Mesothelial cell of epicardium (in vitro differentiated cells): Measurements from ENCODE around the gene XCR1. TPM values are rescaled to one million over a fixed set of nuclear protein-coding genes. Genes with fewer than 3 reads are reported as not detected.

ENCODE experiments used
- DNase-seq, 2 experiments: peaks; one replicate each; pipeline ENCODE4 v3.0.0; 2021; ENCODE audit warnings: low spot score in 2 of 2; ENCODE audit not compliant: unreplicated experiment in 2 of 2
- H3K27ac Mint-ChIP-seq: 2 replicates; pipeline ENCODE4 v1.8.0; 2021; ENCODE audit warnings: mixed read lengths
- H3K27me3 Mint-ChIP-seq: 2 replicates; pipeline ENCODE4 v1.8.0; 2021; ENCODE audit warnings: low read depth, mixed read lengths
- H3K36me3 Mint-ChIP-seq: 2 replicates; pipeline ENCODE4 v1.8.0; 2021; ENCODE audit warnings: mixed read lengths
- H3K4me1 Mint-ChIP-seq: 2 replicates; pipeline ENCODE4 v1.8.0; 2021; ENCODE audit warnings: mixed read lengths
- H3K4me3 Mint-ChIP-seq: 2 replicates; pipeline ENCODE4 v1.8.0; 2021; ENCODE audit warnings: mild to moderate bottlenecking, moderate library complexity, mixed read lengths
- H3K9me3 Mint-ChIP-seq: 2 replicates; pipeline ENCODE4 v1.8.0; 2021; ENCODE audit warnings: mixed read lengths
- total RNA-seq: library from RNA; stranded (reverse); gene quantifications from 3 replicates; pipeline ENCODE4 v1.2.1, GENCODE V29; 2021
- TF ChIP-seq, protein P1 (sequence below): fragments of 200-600 bp; sonication (generic); IDR thresholded peaks from one replicate; pipeline ENCODE4 v1.5.0; 2021; ENCODE audit warnings: antibody characterized with exemption; ENCODE audit not compliant: unreplicated experiment

The XCR1 gene
- total RNA-seq, 1 donor from 2014 or later = not detected

DNA sequence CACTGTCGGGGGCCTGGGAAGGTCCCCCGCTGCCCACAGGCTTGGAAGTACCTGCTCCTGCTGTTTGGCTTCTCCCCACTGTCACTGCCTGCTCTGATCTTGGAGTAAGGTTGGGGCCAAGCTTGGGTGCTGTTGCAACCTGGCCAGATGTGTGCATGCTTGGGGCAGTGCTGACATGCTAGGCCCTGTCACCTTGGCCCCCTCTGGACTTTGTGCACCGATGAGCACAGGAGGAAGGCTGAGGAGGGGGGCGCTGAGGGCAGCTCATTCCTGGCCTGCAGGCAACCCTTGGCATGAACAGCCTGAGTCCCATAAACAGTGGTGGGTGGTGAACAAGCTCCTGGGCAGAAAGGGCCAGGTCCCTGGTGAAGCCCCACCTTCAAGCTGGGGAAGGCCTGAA is 4.0 kb upstream of the XCR1 start:
- H3K4me1 Mint-ChIP-seq = no peaks in the 10 kb centered on the region
- no peaks in the 10 kb centered on the region for H3K27me3 Mint-ChIP-seq
- TF ChIP-seq, protein P1, sequence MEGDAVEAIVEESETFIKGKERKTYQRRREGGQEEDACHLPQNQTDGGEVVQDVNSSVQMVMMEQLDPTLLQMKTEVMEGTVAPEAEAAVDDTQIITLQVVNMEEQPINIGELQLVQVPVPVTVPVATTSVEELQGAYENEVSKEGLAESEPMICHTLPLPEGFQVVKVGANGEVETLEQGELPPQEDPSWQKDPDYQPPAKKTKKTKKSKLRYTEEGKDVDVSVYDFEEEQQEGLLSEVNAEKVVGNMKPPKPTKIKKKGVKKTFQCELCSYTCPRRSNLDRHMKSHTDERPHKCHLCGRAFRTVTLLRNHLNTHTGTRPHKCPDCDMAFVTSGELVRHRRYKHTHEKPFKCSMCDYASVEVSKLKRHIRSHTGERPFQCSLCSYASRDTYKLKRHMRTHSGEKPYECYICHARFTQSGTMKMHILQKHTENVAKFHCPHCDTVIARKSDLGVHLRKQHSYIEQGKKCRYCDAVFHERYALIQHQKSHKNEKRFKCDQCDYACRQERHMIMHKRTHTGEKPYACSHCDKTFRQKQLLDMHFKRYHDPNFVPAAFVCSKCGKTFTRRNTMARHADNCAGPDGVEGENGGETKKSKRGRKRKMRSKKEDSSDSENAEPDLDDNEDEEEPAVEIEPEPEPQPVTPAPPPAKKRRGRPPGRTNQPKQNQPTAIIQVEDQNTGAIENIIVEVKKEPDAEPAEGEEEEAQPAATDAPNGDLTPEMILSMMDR = no peak
- H3K9me3 Mint-ChIP-seq = peaks cover 14% of the 10 kb centered on the region
- no peak overlapping the region for H3K27ac Mint-ChIP-seq
- H3K36me3 Mint-ChIP-seq = no peaks in the 10 kb centered on the region
- no peak for DNase-seq
- H3K4me3 Mint-ChIP-seq = no peak overlapping the region

DNA sequence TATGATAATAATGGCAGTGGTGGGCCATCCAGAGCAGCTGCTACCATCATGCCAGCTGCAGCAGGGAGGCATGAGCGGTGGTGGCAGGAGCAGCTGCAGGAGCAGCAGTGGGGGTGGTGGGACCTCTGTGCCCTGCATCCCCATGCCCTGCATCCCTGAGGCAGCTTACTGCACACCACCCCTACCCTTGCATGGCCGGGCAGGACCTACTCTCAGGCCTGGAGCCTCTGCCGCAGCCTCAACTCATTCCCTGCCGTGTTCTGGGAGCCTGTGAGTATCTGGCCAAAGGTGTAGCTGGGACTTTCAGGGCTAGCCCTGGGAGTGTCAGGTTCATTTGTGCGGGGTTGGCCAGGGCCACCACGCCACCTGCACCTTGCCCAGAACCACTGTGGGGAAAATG is 3.3 kb upstream of the XCR1 start:
- H3K4me1 Mint-ChIP-seq = no peaks in the 10 kb centered on the region
- no peaks in the 10 kb centered on the region for H3K36me3 Mint-ChIP-seq
- DNase-seq = no peak
- H3K27ac Mint-ChIP-seq = no peak overlapping the region
- H3K9me3 Mint-ChIP-seq = peaks cover 14% of the 10 kb centered on the region
- TF ChIP-seq, protein P1 = no peak
- H3K27me3 Mint-ChIP-seq = no peaks in the 10 kb centered on the region
- no peak overlapping the region for H3K4me3 Mint-ChIP-seq

DNA sequence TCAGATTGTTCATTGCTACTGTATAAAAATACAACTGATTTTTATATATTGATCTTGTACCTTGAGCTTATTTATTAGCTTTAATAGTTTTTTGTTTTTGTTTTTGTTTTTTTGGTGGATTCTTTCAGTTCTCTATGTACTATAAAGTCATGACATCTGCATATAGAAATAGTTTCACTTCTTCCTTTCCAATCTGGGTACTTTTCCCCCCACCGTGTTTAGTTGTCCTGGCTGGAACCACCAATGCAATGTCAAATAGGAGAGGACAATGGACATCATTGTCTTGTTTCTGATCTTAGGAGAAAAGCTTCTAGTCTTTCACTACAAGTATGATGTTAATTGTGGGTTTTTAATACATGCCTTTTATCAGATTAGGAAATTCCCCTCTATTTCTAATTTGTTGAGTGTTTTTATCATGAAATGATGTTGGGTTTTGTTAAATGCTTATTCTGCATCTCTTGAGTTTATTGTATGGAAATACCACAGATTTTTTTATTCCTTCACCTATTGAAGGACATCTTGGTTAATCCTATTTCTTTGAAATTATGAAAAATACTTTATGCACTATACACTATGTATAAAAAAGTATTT is 2.8 kb upstream of the XCR1 start:
- TF ChIP-seq, protein P1 = no peak
- no peak overlapping the region for H3K4me3 Mint-ChIP-seq
- H3K27me3 Mint-ChIP-seq = no peaks in the 10 kb centered on the region
- peaks cover 14% of the 10 kb centered on the region for H3K9me3 Mint-ChIP-seq
- H3K36me3 Mint-ChIP-seq = no peaks in the 10 kb centered on the region
- H3K4me1 Mint-ChIP-seq = no peaks in the 10 kb centered on the region
- H3K27ac Mint-ChIP-seq = no peak overlapping the region
- no peak for DNase-seq

DNA sequence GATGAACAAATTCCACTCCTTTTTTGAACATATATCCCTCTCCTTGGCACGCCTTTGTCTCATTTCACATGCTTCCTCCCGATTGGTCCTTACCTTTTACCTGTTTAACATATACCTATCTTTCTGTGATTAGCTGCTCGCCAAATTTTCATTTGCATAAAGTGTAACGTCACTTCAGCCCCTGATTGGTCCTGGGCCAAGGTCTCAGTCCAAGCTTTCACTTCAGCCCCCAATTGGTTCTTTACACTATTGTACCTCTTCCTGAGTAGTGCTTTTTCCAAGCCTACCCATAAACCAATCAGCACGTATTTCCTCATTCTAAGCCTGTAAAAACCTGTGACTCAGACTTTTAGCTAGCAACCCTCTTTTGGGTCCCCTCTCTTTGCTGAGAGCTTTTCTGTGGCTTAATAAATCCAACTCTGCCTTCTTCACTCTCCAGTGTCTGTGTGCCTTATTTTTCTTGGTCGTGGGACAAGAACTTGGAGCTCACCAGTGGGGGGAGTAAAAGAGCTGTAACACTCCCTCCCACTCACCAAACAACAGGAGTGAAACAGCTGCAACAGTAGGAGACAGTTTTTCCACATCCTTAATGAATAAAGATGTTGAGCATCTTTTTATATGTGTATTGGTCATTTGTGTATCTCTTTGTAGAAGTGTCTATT is 584 bp upstream of the XCR1 start:
- H3K4me1 Mint-ChIP-seq = no peaks in the 10 kb centered on the region
- DNase-seq = no peak
- H3K27me3 Mint-ChIP-seq = no peaks in the 10 kb centered on the region
- no peaks in the 10 kb centered on the region for H3K36me3 Mint-ChIP-seq
- TF ChIP-seq, protein P1 = no peak
- H3K27ac Mint-ChIP-seq = no peak overlapping the region
- H3K4me3 Mint-ChIP-seq = no peak overlapping the region
- H3K9me3 Mint-ChIP-seq = peaks cover 14% of the 10 kb centered on the region

DNA sequence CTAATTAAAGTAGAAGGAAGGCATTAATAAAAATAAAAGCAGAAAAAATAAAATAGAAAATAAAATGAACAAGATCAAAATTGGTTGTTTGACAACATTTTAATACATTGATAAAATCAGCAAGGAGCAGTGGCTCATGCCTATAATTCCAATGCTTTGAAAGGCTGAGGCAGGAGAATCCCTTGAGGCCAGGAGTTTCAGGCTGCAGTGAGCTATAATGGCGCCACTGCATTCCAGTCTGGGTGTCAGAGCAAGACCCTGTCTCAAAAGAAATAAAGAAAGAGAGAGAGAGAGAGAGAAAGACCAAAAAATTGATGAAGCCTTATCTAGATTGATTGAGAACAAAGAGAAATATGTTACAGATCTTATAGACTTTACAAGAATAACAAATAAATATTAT is 2.1 kb downstream of the XCR1 start:
- no peak for DNase-seq
- no peak overlapping the region for H3K4me3 Mint-ChIP-seq
- TF ChIP-seq, protein P1 = no peak

More for the DNA sequence above, 2.1 kb downstream of the XCR1 start:
- Mint-ChIP-seq H3K4me1 (no peaks in the 10 kb centered on the region), H3K27ac (no peak overlapping the region), H3K27me3 (peaks cover 2% of the 10 kb centered on the region), H3K9me3 (peaks cover 31% of the 10 kb centered on the region), H3K36me3 (no peaks in the 10 kb centered on the region)
